CD14-positive monocyte (primary cell): ENCODE measurements around the gene OR1F1. TPM values are rescaled to one million over a fixed set of nuclear protein-coding genes. Genes with fewer than 3 reads are reported as not detected.

Experiments
- DNase-seq, 3 donors: peaks; one replicate each; pipeline ENCODE4 v3.0.0-alpha.2; 2011 to 2022
- H2AFZ ChIP-seq: 2 replicates; pipeline ENCODE4 v1.6.0; 2012; ENCODE audit warnings: mild to moderate bottlenecking, low read depth, low read length, inconsistent platforms; ENCODE audit not compliant: insufficient read depth, poor library complexity, severe bottlenecking
- H3K27ac ChIP-seq, 2 donors: 1 replicate in 1 of 2; 2 replicates in 1 of 2; pipeline ENCODE4 v1.5.1; 2012 to 2013; ENCODE audit warnings: low read length in 2 of 2, control low read depth in 1 of 2, inconsistent platforms in 1 of 2, low read depth in 1 of 2, mild to moderate bottlenecking in 1 of 2
- H3K27me3 ChIP-seq, 2 donors: one replicate each; pipeline versions ENCODE4 v1.6.0 to v1.6.1; 2011 to 2013; ENCODE audit warnings: low read length in 2 of 2; ENCODE audit not compliant: control insufficient read depth in 2 of 2, insufficient read depth in 2 of 2
- H3K36me3 ChIP-seq, 2 donors: replicated peaks in 1 of 2; 1 replicate in 1 of 2; 2 replicates in 1 of 2; pipeline versions ENCODE4 v1.5.1 to v1.6.1; 2012 to 2013; ENCODE audit warnings: low read length in 2 of 2, control low read depth in 1 of 2, inconsistent platforms in 1 of 2, mild to moderate bottlenecking in 1 of 2; ENCODE audit not compliant: insufficient read depth in 2 of 2, control insufficient read depth in 1 of 2
- H3K4me1 ChIP-seq, 2 donors: 1 replicate in 1 of 2; 2 replicates in 1 of 2; pipeline versions ENCODE4 v1.5.1 to v1.6.1; 2012 to 2013; ENCODE audit warnings: low read length in 2 of 2, control low read depth in 1 of 2, inconsistent platforms in 1 of 2, mild to moderate bottlenecking in 1 of 2, moderate library complexity in 1 of 2; ENCODE audit not compliant: insufficient read depth in 2 of 2, control insufficient read depth in 1 of 2
- H3K4me2 ChIP-seq: replicated peaks from 2 replicates; pipeline ENCODE3; 2012; ENCODE audit warnings: low read length, moderate library complexity, mild to moderate bottlenecking; ENCODE audit not compliant: poor library complexity, severe bottlenecking; ENCODE audit errors: extremely low read depth
- H3K4me3 ChIP-seq, 3 experiments: fragments of 200-600 bp in 1 of 3; sonication (generic) in 1 of 3; replicated peaks in 1 of 3; 1 replicate in 2 of 3; 2 replicates in 1 of 3; pipeline ENCODE4 v1.5.1; 2011 to 2013; ENCODE audit warnings: low read length in 3 of 3, mild to moderate bottlenecking in 3 of 3, control low read depth in 2 of 3, low read depth in 2 of 3, inconsistent platforms in 1 of 3, moderate library complexity in 1 of 3
- H3K79me2 ChIP-seq: 2 replicates; pipeline ENCODE4 v1.6.0; 2012; ENCODE audit warnings: mild to moderate bottlenecking, control low read depth, inconsistent platforms, low read length, moderate library complexity; ENCODE audit not compliant: insufficient read depth
- H3K9ac ChIP-seq: 2 replicates; pipeline ENCODE4 v1.6.0; 2017; ENCODE audit warnings: low read length, mild to moderate bottlenecking; ENCODE audit not compliant: insufficient read depth, poor library complexity, severe bottlenecking
- H3K9me3 ChIP-seq, 2 donors: replicated peaks in 1 of 2; 1 replicate in 1 of 2; 2 replicates in 1 of 2; pipeline versions ENCODE4 v1.5.1 to v1.6.1; 2012 to 2013; ENCODE audit warnings: low read length in 2 of 2, control low read depth in 1 of 2; ENCODE audit not compliant: control insufficient read depth in 1 of 2, insufficient read depth in 1 of 2
- H4K20me1 ChIP-seq: 2 replicates; pipeline ENCODE4 v1.6.0; 2012; ENCODE audit warnings: mild to moderate bottlenecking, low read length, control low read depth, moderate library complexity; ENCODE audit not compliant: insufficient read depth
- H3K27ac Mint-ChIP-seq, 7 donors: one replicate each; pipeline ENCODE4 v1.8.0; 2020; ENCODE audit warnings: mild to moderate bottlenecking in 7 of 7, mixed read lengths in 7 of 7, moderate library complexity in 6 of 7, inconsistent platforms in 2 of 7
- H3K27me3 Mint-ChIP-seq, 3 donors: one replicate each; pipeline ENCODE4 v1.8.0; 2021 to 2022; ENCODE audit warnings: low read depth in 3 of 3, mild to moderate bottlenecking in 3 of 3, mixed read lengths in 3 of 3, moderate library complexity in 3 of 3, inconsistent platforms in 1 of 3
- H3K36me3 Mint-ChIP-seq, 2 donors: one replicate each; pipeline ENCODE4 v1.8.0; 2020; ENCODE audit warnings: mixed read lengths in 2 of 2, inconsistent platforms in 1 of 2, mild to moderate bottlenecking in 1 of 2
- H3K4me1 Mint-ChIP-seq: one replicate; pipeline ENCODE4 v1.8.0; 2020; ENCODE audit warnings: mild to moderate bottlenecking, mixed read lengths
- H3K4me3 Mint-ChIP-seq, 2 donors: one replicate each; pipeline ENCODE4 v1.8.0; 2020; ENCODE audit warnings: mild to moderate bottlenecking in 2 of 2, mixed read lengths in 2 of 2, moderate library complexity in 1 of 2
- H3K9me3 Mint-ChIP-seq, 7 donors: one replicate each; pipeline ENCODE4 v1.8.0; 2020 to 2022; ENCODE audit warnings: mixed read lengths in 7 of 7, mild to moderate bottlenecking in 6 of 7, moderate library complexity in 6 of 7, inconsistent platforms in 2 of 7
- CTCF ChIP-seq: fragments of 200-600 bp; IDR thresholded peaks from one replicate; pipeline ENCODE4 v1.8.0; 2022; ENCODE audit warnings: antibody characterized with exemption, mild to moderate bottlenecking
- WGBS: methylation state at CpG from one replicate; pipeline ENCODE4 v1.1.5; 2013; ENCODE audit warnings: missing lambda C conversion rate; ENCODE audit not compliant: insufficient coverage; 5-methylcytosine and 5-hydroxymethylcytosine counted together
- intact Hi-C, 2 donors: fragments of 100-400 bp; cut with micrococcal nuclease; formaldehyde crosslinking; loops; one replicate each; pipeline versions ENCODE4 v1.15.0 to v1.15.1; 2023
- polyA plus RNA-seq, 3 donors: library from polyadenylated mRNA; depleted of rRNA in 1 of 3; unstranded in 2 of 3; stranded (reverse) in 1 of 3; fragments of 300-500 nt in 2 of 3; fragments of >200 nt in 1 of 3; fragmentation: Illumina TruSeq in 2 of 3; gene quantifications; 1 replicate in 2 of 3; 2 replicates in 1 of 3; pipeline ENCODE4 v1.2.3, GENCODE V29; 2012 to 2021

Gene OR1F1
- polyA plus RNA-seq, 3 donors, result not detected

- 92% methylated on average over 3 of the region's 5 CpGs for WGBS
- Mint-ChIP-seq H3K27me3 (peaks cover 0 to 2% (median 2%) of the 10 kb centered on the region in 3 donors), H3K9me3 (peaks cover 0 to 3% (median 0%) of the 10 kb centered on the region in 7 donors), H3K27ac (peak overlapping the region in 2 of 7 donors; percentile 16 to 19), H3K4me3 (no peak overlapping the region), H3K4me1 (peaks cover 66% of the 10 kb centered on the region), H3K36me3 (peaks cover 90 to 100% of the 10 kb centered on the region in 2 donors)
- H3K27me3 ChIP-seq, result no peaks in the 10 kb centered on the region
- peaks cover 94 to 100% of the 10 kb centered on the region in 2 donors for H3K36me3 ChIP-seq
- intact Hi-C loops, result no loop called here
- H3K4me2 ChIP-seq, result peak overlapping the region; percentile 5
- no peak overlapping the region for H2AFZ ChIP-seq
- no peak overlapping the region for H3K4me3 ChIP-seq
- TF ChIP-seq CTCF, result no peak
- H3K9ac ChIP-seq, result no peak overlapping the region
- H3K27ac ChIP-seq, result peak overlapping the region in 1 of 2 donors; percentile 36
- H3K4me1 ChIP-seq, result peaks cover 47 to 65% of the 10 kb centered on the region in 2 donors
- DNase-seq, result no peak
- no peaks in the 10 kb centered on the region for H3K9me3 ChIP-seq
- peaks cover 93% of the 10 kb centered on the region for H3K79me2 ChIP-seq
- peaks cover 100% of the 10 kb centered on the region for H4K20me1 ChIP-seq
Measured at GRCh38 chr16:3248596-3248995, 60.6 kb downstream of the OR1F1 start.

GRCh38 chr16:3249020-3249419 lies 61.0 kb downstream of the OR1F1 start:
- Histone ChIP-seq H3K36me3 (peaks cover 94 to 100% of the 10 kb centered on the region in 2 donors), H3K79me2 (peaks cover 93% of the 10 kb centered on the region), H2AFZ (no peak overlapping the region), H3K4me1 (peaks cover 47 to 65% of the 10 kb centered on the region in 2 donors), H3K9me3 (no peaks in the 10 kb centered on the region), H3K4me3 (no peak overlapping the region), H3K4me2 (peak overlapping the region; percentile 5), H4K20me1 (peaks cover 100% of the 10 kb centered on the region), H3K9ac (no peak overlapping the region), H3K27ac (peak overlapping the region in 1 of 2 donors; percentile 36), H3K27me3 (no peaks in the 10 kb centered on the region)
- Mint-ChIP-seq H3K36me3 (peaks cover 90 to 100% of the 10 kb centered on the region in 2 donors), H3K27ac (peak overlapping the region in 1 of 7 donors; percentile 16), H3K4me3 (no peak overlapping the region), H3K27me3 (peaks cover 0 to 2% (median 0%) of the 10 kb centered on the region in 3 donors), H3K4me1 (peaks cover 66% of the 10 kb centered on the region), H3K9me3 (peaks cover 0 to 3% (median 0%) of the 10 kb centered on the region in 7 donors)
- intact Hi-C loops, result no loop called here
- DNase-seq, result no peak
- no peak for TF ChIP-seq CTCF
- WGBS, result no CpG with 5 or more reads among the region's 1 CpG
